CD8-positive, alpha-beta memory T cell (primary cell): ENCODE data around the gene FAM78B. TPM values are rescaled to one million over a fixed set of nuclear protein-coding genes. Genes with fewer than 3 reads are reported as not detected.

Experiments
- CTCF ChIA-PET: fragments of 350-600 bp; sonication (Branson Sonifier 250); formaldehyde crosslinking; loops from one replicate; lab custom pipeline; 2021; ENCODE audit warnings: antibody characterized with exemption; lab: Charles Lee
- POLR2A ChIA-PET: fragments of 350-600 bp; sonication (Branson Sonifier 250); formaldehyde crosslinking; loops from one replicate; lab custom pipeline; 2021; ENCODE audit warnings: antibody characterized with exemption; lab: Charles Lee
- DNase-seq, 5 donors: peaks; one replicate each; pipeline versions ENCODE4 v3.0.0 to v3.0.0-alpha.2; 2020 to 2022; ENCODE audit warnings: mixed read lengths in 1 of 5
- H3K27ac ChIP-seq: one replicate; pipeline ENCODE4 v1.7.0; 2013; ENCODE audit warnings: low read depth, mild to moderate bottlenecking, low read length, moderate library complexity
- H3K27me3 ChIP-seq: 2 replicates; pipeline ENCODE4 v1.7.0; 2013; ENCODE audit warnings: low read length, mild to moderate bottlenecking; ENCODE audit not compliant: insufficient read depth, poor library complexity, severe bottlenecking
- H3K36me3 ChIP-seq: 2 replicates; pipeline ENCODE4 v1.7.0; 2013; ENCODE audit warnings: mild to moderate bottlenecking, low read length, moderate library complexity; ENCODE audit not compliant: insufficient read depth
- H3K4me1 ChIP-seq: 2 replicates; pipeline ENCODE4 v1.7.0; 2013; ENCODE audit warnings: mild to moderate bottlenecking, low read length, moderate library complexity; ENCODE audit not compliant: insufficient read depth
- H3K4me3 ChIP-seq: 2 replicates; pipeline ENCODE4 v1.7.0; 2013; ENCODE audit warnings: mild to moderate bottlenecking, low read length
- H3K9me3 ChIP-seq: 2 replicates; pipeline ENCODE4 v1.7.0; 2013; ENCODE audit warnings: mild to moderate bottlenecking, low read length
- H3K27ac Mint-ChIP-seq, 8 donors: one replicate each; pipeline ENCODE4 v1.8.0; 2020 to 2021; ENCODE audit warnings: mixed read lengths in 8 of 8, mild to moderate bottlenecking in 6 of 8, inconsistent platforms in 3 of 8, moderate library complexity in 3 of 8
- H3K27me3 Mint-ChIP-seq, 2 donors: one replicate each; pipeline ENCODE4 v1.8.0; 2020 to 2021; ENCODE audit warnings: mixed read lengths in 2 of 2, mild to moderate bottlenecking in 1 of 2, moderate library complexity in 1 of 2
- H3K36me3 Mint-ChIP-seq, 3 donors: one replicate each; pipeline ENCODE4 v1.8.0; 2020 to 2021; ENCODE audit warnings: mixed read lengths in 3 of 3, inconsistent platforms in 1 of 3, mild to moderate bottlenecking in 1 of 3
- H3K4me1 Mint-ChIP-seq, 3 donors: one replicate each; pipeline ENCODE4 v1.8.0; 2020 to 2021; ENCODE audit warnings: mixed read lengths in 3 of 3, inconsistent platforms in 1 of 3, mild to moderate bottlenecking in 1 of 3
- H3K4me3 Mint-ChIP-seq, 7 donors: one replicate each; pipeline ENCODE4 v1.8.0; 2020 to 2021; ENCODE audit warnings: mixed read lengths in 7 of 7, mild to moderate bottlenecking in 6 of 7, moderate library complexity in 4 of 7, inconsistent platforms in 2 of 7
- H3K9me3 Mint-ChIP-seq, 5 donors: one replicate each; pipeline ENCODE4 v1.8.0; 2020 to 2022; ENCODE audit warnings: mixed read lengths in 5 of 5, mild to moderate bottlenecking in 3 of 5, moderate library complexity in 2 of 5, inconsistent platforms in 1 of 5
- polyA plus RNA-seq: library from polyadenylated mRNA; unstranded; fragments of 300-500 nt; fragmentation: Illumina TruSeq; gene quantifications from one replicate; pipeline ENCODE4 v1.2.3, GENCODE V29; 2021
- total RNA-seq, 2 experiments: library from RNA; stranded (reverse); gene quantifications; one replicate each; pipeline ENCODE4 v1.2.3, GENCODE V29; 2021

FAM78B gene
- total and polyA plus RNA-seq, 3 experiments from 2014 or later = 0.22 to 0.26 TPM; not detected in 1

- ChIA-PET POLR2A (no interaction called here), CTCF (no interaction called here)
- no peaks in the 10 kb centered on the region for H3K27me3 Mint-ChIP-seq
- Histone ChIP-seq H3K27ac (no peak overlapping the region), H3K36me3 (no peaks in the 10 kb centered on the region), H3K4me1 (no peaks in the 10 kb centered on the region), H3K4me3 (no peak overlapping the region), H3K27me3 (no peaks in the 10 kb centered on the region), H3K9me3 (no peaks in the 10 kb centered on the region)
- H3K9me3 Mint-ChIP-seq = no peaks in the 10 kb centered on the region
- DNase-seq = no peak
- no peaks in the 10 kb centered on the region for H3K4me1 Mint-ChIP-seq
- no peaks in the 10 kb centered on the region for H3K36me3 Mint-ChIP-seq
- H3K27ac Mint-ChIP-seq = no peak overlapping the region
- H3K4me3 Mint-ChIP-seq = no peak overlapping the region
These were observed 93.3 kb downstream of the FAM78B start for GRCh38 chr1:166073489-166073888.

GRCh38 chr1:166069390-166069789, 97.4 kb downstream of the FAM78B start:
- H3K27me3 ChIP-seq = no peaks in the 10 kb centered on the region
- Mint-ChIP-seq H3K4me3 (no peak overlapping the region), H3K27me3 (no peaks in the 10 kb centered on the region), H3K36me3 (no peaks in the 10 kb centered on the region), H3K27ac (no peak overlapping the region), H3K4me1 (no peaks in the 10 kb centered on the region), H3K9me3 (no peaks in the 10 kb centered on the region)
- no peak overlapping the region for H3K4me3 ChIP-seq
- H3K9me3 ChIP-seq = no peaks in the 10 kb centered on the region
- H3K27ac ChIP-seq = no peak overlapping the region
- H3K36me3 ChIP-seq = no peaks in the 10 kb centered on the region
- no peak for DNase-seq
- ChIA-PET CTCF (no interaction called here), POLR2A (no interaction called here)
- H3K4me1 ChIP-seq = no peaks in the 10 kb centered on the region

- ChIA-PET CTCF (no interaction called here), POLR2A (no interaction called here)
- no peaks in the 10 kb centered on the region for H3K9me3 Mint-ChIP-seq
- no peak for DNase-seq
- H3K4me1 Mint-ChIP-seq = no peaks in the 10 kb centered on the region
- Histone ChIP-seq H3K36me3 (no peaks in the 10 kb centered on the region), H3K27me3 (no peaks in the 10 kb centered on the region), H3K4me1 (no peaks in the 10 kb centered on the region), H3K27ac (no peak overlapping the region), H3K9me3 (no peaks in the 10 kb centered on the region), H3K4me3 (no peak overlapping the region)
- H3K4me3 Mint-ChIP-seq = no peak overlapping the region
- H3K27me3 Mint-ChIP-seq = no peaks in the 10 kb centered on the region
- H3K27ac Mint-ChIP-seq = no peak overlapping the region
- no peaks in the 10 kb centered on the region for H3K36me3 Mint-ChIP-seq
These were observed 100.7 kb downstream of the FAM78B start for GRCh38 chr1:166066107-166066506.

- H3K4me3 Mint-ChIP-seq = no peak overlapping the region
- no peaks in the 10 kb centered on the region for H3K4me1 Mint-ChIP-seq
- H3K27ac ChIP-seq = no peak overlapping the region
- no peaks in the 10 kb centered on the region for H3K27me3 ChIP-seq
- H3K27me3 Mint-ChIP-seq = no peaks in the 10 kb centered on the region
- no peaks in the 10 kb centered on the region for H3K36me3 ChIP-seq
- POLR2A ChIA-PET = no interaction called here
- no peaks in the 10 kb centered on the region for H3K9me3 ChIP-seq
- H3K9me3 Mint-ChIP-seq = no peaks in the 10 kb centered on the region
- no peaks in the 10 kb centered on the region for H3K4me1 ChIP-seq
- DNase-seq = no peak
- no peak overlapping the region for H3K27ac Mint-ChIP-seq
- CTCF ChIA-PET = no interaction called here
- H3K36me3 Mint-ChIP-seq = no peaks in the 10 kb centered on the region
- H3K4me3 ChIP-seq = no peak overlapping the region
These were observed 101.8 kb downstream of the FAM78B start for GRCh38 chr1:166064951-166065350.

GRCh38 chr1:166064313-166064926, 102.4 kb downstream of the FAM78B start:
- H3K4me1 Mint-ChIP-seq = no peaks in the 10 kb centered on the region
- POLR2A ChIA-PET = no interaction called here
- no peak overlapping the region for H3K27ac Mint-ChIP-seq
- H3K9me3 Mint-ChIP-seq = no peaks in the 10 kb centered on the region
- peaks cover 2 to 3% of the 10 kb centered on the region in 2 donors for H3K27me3 Mint-ChIP-seq
- Histone ChIP-seq H3K9me3 (no peaks in the 10 kb centered on the region), H3K4me3 (no peak overlapping the region), H3K36me3 (no peaks in the 10 kb centered on the region), H3K27me3 (no peaks in the 10 kb centered on the region), H3K4me1 (no peaks in the 10 kb centered on the region), H3K27ac (no peak overlapping the region)
- CTCF ChIA-PET = no interaction called here
- no peaks in the 10 kb centered on the region for H3K36me3 Mint-ChIP-seq
- no peak overlapping the region for H3K4me3 Mint-ChIP-seq
- no peak for DNase-seq

- Histone ChIP-seq H3K27ac (no peak overlapping the region), H3K36me3 (no peaks in the 10 kb centered on the region), H3K9me3 (no peaks in the 10 kb centered on the region), H3K27me3 (no peaks in the 10 kb centered on the region), H3K4me1 (no peaks in the 10 kb centered on the region), H3K4me3 (no peak overlapping the region)
- no peaks in the 10 kb centered on the region for H3K9me3 Mint-ChIP-seq
- no peaks in the 10 kb centered on the region for H3K36me3 Mint-ChIP-seq
- no peak overlapping the region for H3K4me3 Mint-ChIP-seq
- peaks cover 2 to 8% of the 10 kb centered on the region in 2 donors for H3K27me3 Mint-ChIP-seq
- ChIA-PET CTCF (no interaction called here), POLR2A (no interaction called here)
- peak overlapping the region in 1 of 8 donors; percentile 78 for H3K27ac Mint-ChIP-seq
- DNase-seq = no peak
- no peaks in the 10 kb centered on the region for H3K4me1 Mint-ChIP-seq
These were observed 103.1 kb downstream of the FAM78B start for GRCh38 chr1:166063701-166064100.

- no peaks in the 10 kb centered on the region for H3K27me3 ChIP-seq
- Mint-ChIP-seq H3K4me1 (no peaks in the 10 kb centered on the region), H3K36me3 (no peaks in the 10 kb centered on the region), H3K9me3 (peaks cover 0 to under 1% (median 0%) of the 10 kb centered on the region in 5 donors), H3K4me3 (peak overlapping the region in 1 of 7 donors; percentile 33), H3K27ac (no peak overlapping the region), H3K27me3 (peaks cover 6 to 8% of the 10 kb centered on the region in 2 donors)
- DNase-seq = no peak
- ChIA-PET POLR2A (no interaction called here), CTCF (no interaction called here)
- no peak overlapping the region for H3K4me3 ChIP-seq
- H3K4me1 ChIP-seq = no peaks in the 10 kb centered on the region
- no peak overlapping the region for H3K27ac ChIP-seq
- no peaks in the 10 kb centered on the region for H3K36me3 ChIP-seq
- no peaks in the 10 kb centered on the region for H3K9me3 ChIP-seq
These were observed 104.3 kb downstream of the FAM78B start for GRCh38 chr1:166062421-166063070.

- no peaks in the 10 kb centered on the region for H3K4me1 Mint-ChIP-seq
- Histone ChIP-seq H3K4me1 (no peaks in the 10 kb centered on the region), H3K27me3 (no peaks in the 10 kb centered on the region), H3K36me3 (no peaks in the 10 kb centered on the region), H3K27ac (no peak overlapping the region), H3K9me3 (no peaks in the 10 kb centered on the region), H3K4me3 (no peak overlapping the region)
- DNase-seq = no peak
- POLR2A ChIA-PET = no interaction called here
- H3K27ac Mint-ChIP-seq = no peak overlapping the region
- CTCF ChIA-PET = no interaction called here
- peaks cover 0 to 2% (median 0%) of the 10 kb centered on the region in 5 donors for H3K9me3 Mint-ChIP-seq
- H3K36me3 Mint-ChIP-seq = no peaks in the 10 kb centered on the region
- H3K4me3 Mint-ChIP-seq = no peak overlapping the region
- H3K27me3 Mint-ChIP-seq = peaks cover 6 to 13% of the 10 kb centered on the region in 2 donors
These were observed 109.2 kb downstream of the FAM78B start for GRCh38 chr1:166057650-166058049.
